Fibroblast of skin of scalp (primary cell): ENCODE measurements around the gene CFD.

Experiments
- DNase-seq: peaks from one replicate; pipeline ENCODE4 v3.0.0-alpha.2; 2013

CFD gene

DNA sequence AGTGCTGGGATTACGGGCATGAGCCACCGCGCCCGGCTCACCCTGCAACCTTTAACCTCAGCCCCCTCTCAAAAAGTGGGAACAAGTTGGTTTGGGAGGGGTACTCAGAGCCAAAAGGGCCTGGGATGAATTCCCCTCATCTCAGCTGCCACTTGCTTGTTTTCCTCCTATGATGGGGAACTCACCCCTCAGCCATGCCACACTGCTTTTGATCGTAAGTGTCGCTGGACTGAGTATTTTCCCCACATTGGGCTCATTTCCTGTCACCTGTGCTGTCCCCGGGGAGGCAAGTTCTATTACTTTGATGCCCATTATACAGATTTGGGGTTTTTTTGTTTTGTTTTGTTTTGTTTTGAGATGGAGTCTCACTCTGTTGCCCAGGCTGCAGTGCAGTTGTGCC is 47.0 kb downstream of the CFD start:
- DNase-seq: no peak

DNA sequence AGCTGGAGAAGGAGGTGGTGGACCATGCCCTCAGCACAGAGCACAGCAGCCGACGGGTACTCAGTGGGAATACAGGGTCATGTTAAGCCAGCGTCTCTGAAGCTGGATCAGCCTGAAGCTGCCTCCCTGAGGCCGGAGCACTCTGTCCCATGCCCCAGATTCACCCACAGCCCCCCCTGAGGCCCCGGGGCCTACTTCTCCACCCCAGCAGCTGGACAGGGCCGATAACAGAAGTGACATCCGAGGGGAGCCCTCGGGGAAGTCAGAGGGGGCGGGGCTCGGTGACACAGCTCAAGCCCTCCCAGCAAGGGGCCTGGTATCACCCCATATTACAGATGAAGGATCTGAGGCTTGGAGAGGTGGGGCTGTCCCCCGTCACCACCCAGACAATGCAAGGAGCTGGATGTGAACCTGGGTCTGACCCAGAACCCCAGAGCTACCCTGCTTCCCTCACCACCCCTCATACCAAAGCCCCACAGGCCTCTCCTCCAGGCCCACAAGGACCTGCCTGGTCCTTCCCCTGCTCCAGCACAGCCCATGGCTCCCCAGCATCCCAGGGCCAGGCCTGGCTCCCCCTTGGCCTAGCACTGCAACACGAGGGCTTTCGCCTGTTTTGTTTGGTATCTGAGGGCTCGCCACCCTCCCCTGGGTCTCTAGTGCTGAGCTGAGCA is 47.9 kb downstream of the CFD start:
- no peak for DNase-seq

GRCh38 chr19:911197-912033 is 52.0 kb downstream of the CFD start:
- DNase-seq: no peak

GRCh38 chr19:912181-913079 is 53.0 kb downstream of the CFD start:
- no peak for DNase-seq
